Sigmoid colon (tissue), 7 donors: ENCODE measurements around the gene MEGF8. TPM values are rescaled to one million over a fixed set of nuclear protein-coding genes. Genes with fewer than 3 reads are reported as not detected.

ENCODE experiments used
- DNase-seq: peaks from one replicate; pipeline ENCODE4 v3.0.0-alpha.2; 2019
- H3K27ac ChIP-seq, 4 donors: fragments of 200-600 bp; sonication (generic); one replicate each; pipeline ENCODE4 v1.5.1; 2016 to 2019; ENCODE audit warnings: mild to moderate bottlenecking in 1 of 4
- H3K27me3 ChIP-seq, 3 donors: fragments of 200-600 bp; sonication (generic); one replicate each; pipeline ENCODE4 v1.5.1; 2019; ENCODE audit warnings: mild to moderate bottlenecking in 1 of 3
- H3K36me3 ChIP-seq, 4 donors: fragments of 200-600 bp; sonication (generic); one replicate each; pipeline ENCODE4 v1.5.1; 2016 to 2019
- H3K4me1 ChIP-seq, 4 donors: fragments of 200-600 bp; sonication (generic); one replicate each; pipeline ENCODE4 v1.5.1; 2017 to 2019
- H3K4me3 ChIP-seq, 4 donors: fragments of 200-600 bp; sonication (generic); one replicate each; pipeline ENCODE4 v1.5.1; 2017 to 2019; ENCODE audit warnings: mild to moderate bottlenecking in 2 of 4, moderate library complexity in 1 of 4
- H3K9me3 ChIP-seq, 4 donors: fragments of 200-600 bp in 3 of 4; sonication (generic) in 3 of 4; one replicate each; pipeline versions ENCODE4 v1.5.1 to v1.6.1; 2013 to 2019
- CTCF ChIP-seq, 4 experiments: fragments of 450-650 bp in 3 of 4; fragments of 200-600 bp in 1 of 4; IDR thresholded peaks; one replicate each; pipeline ENCODE4 v1.5.1; 2016 to 2019; ENCODE audit warnings: antibody characterized with exemption in 4 of 4, mild to moderate bottlenecking in 3 of 4, moderate library complexity in 2 of 4
- EP300 ChIP-seq, 4 donors: sonication (generic); formaldehyde crosslinking; IDR thresholded peaks; one replicate each; pipeline ENCODE4 v1.6.1; 2017; ENCODE audit warnings: antibody characterized with exemption in 4 of 4
- POLR2A ChIP-seq, 2 donors: fragments of 450-650 bp; IDR thresholded peaks; one replicate each; pipeline ENCODE4 v1.6.1; 2016; ENCODE audit warnings: antibody characterized with exemption in 2 of 2, mild to moderate bottlenecking in 2 of 2, moderate library complexity in 2 of 2
- POLR2AphosphoS5 ChIP-seq, 4 donors: sonication (generic); formaldehyde crosslinking; IDR thresholded peaks; one replicate each; pipeline ENCODE4 v1.6.1; 2017; ENCODE audit warnings: antibody characterized with exemption in 4 of 4
- WGBS, 2 donors: extraction: QIAGEN DNeasy Blood & Tissue Kit; methylation state at CpG; one replicate each; pipeline ENCODE4 v1.1.7; 2013; 5-methylcytosine and 5-hydroxymethylcytosine counted together
- intact Hi-C: fragments of 100-400 bp; cut with DNase I; formaldehyde crosslinking; loops from one replicate; pipeline ENCODE4 v1.15.1; 2023
- polyA plus RNA-seq, 3 donors: library from polyadenylated mRNA; stranded (reverse); fragments of 200-250 nt; gene quantifications; one replicate each; pipeline ENCODE4 v1.2.3, GENCODE V29; 2013
- total RNA-seq, 4 donors: library from RNA; depleted of rRNA; stranded (reverse); fragments of >200 nt; gene quantifications; one replicate each; pipeline ENCODE4 v1.1.0, GENCODE V29; 2016
- donor health status: healthy with polysubstance abuse.
- donor health status: Bipolar disorder and iron deficiency.
- donor health status: healthy.

Gene MEGF8
- total and polyA plus RNA-seq, 7 donors = 1.8 to 21.6 (median 5.9) TPM

DNA sequence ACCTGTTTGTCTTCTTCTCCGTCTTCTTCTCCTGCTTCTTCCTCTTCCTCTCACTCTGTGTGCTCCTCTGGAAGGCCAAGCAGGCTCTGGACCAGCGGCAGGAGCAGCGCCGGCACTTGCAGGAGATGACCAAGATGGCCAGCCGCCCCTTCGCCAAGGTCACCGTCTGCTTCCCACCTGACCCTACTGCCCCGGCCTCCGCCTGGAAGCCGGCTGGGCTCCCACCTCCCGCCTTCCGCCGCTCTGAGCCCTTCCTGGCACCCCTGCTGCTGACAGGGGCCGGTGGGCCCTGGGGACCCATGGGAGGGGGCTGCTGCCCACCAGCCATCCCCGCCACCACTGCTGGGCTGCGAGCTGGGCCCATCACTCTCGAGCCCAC lies 50.7 kb downstream of the MEGF8 start:
- TF ChIP-seq EP300 (IDR thresholded peaks at IDR 0.05) = no peak
- no peak for TF ChIP-seq POLR2AphosphoS5 (IDR thresholded peaks at IDR 0.05)
- no peak for TF ChIP-seq POLR2A (IDR thresholded peaks at IDR 0.05)
- Histone ChIP-seq H3K4me1 (no peaks in the 10 kb centered on the region), H3K36me3 (peaks cover 0 to 46% (median 6%) of the 10 kb centered on the region in 4 donors), H3K9me3 (no peaks in the 10 kb centered on the region), H3K27ac (no peak overlapping the region), H3K4me3 (no peak overlapping the region), H3K27me3 (no peaks in the 10 kb centered on the region)
- no peak for DNase-seq
- intact Hi-C loops = no loop called here
- 95 to 96% methylated on average over 17 of the region's 17 CpGs for whole genome bisulfite sequencing, 2 donors

DNA sequence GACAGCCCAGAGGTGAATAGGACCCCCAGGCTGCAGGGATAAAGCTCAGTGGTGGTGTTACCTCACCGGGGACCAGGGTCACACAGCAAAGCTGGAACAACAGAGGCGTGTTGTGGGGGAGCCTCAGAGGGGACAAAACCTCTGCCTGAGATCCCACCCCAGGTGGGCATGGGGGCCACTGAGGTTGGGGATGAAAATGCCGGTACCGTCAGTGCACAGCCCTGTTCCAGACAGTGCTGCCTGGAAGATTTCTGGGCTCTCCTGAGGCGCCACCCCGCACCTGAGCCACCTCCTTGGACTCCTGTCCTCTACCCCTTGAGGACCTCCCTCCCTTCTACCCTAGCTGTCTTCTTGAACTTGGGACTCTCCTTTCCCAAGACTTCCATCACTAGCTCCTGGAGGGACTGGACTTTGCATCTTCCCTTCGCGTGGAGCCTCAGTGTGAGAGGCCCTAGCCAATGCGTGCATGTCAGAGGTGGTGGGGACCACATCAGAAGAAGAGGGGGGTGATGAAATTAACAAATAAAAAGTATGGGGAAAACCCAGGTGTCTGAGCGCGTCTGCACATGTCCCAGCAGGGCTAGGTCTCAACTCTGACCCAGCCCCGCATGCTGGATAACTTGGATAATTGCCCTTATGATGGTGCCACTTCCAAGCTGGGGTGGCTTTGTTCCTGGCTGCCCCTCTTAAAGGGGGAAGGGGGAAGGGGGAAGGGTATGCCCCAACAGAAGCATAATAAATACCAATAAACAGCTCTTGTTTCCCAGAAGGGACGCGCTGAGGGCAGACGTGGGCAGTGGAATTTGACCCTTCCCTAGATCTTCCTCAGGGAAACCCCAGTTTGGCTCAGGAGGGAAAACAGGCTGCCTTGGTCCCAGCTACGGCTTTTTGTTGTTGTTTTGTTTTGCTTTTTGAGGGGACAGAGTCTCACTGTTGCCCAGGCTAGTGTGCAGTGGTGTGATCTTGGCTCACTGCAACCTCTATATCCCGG lies 53.1 kb downstream of the MEGF8 start:
- no peak overlapping the region for H3K4me3 ChIP-seq
- intact Hi-C loops = no loop called here
- no peaks in the 10 kb centered on the region for H3K9me3 ChIP-seq
- peaks cover 0 to 27% (median 5%) of the 10 kb centered on the region in 4 donors for H3K36me3 ChIP-seq
- DNase-seq = no peak
- 60 to 74% methylated on average over 17 of the region's 17 CpGs for WGBS, 2 donors
- TF ChIP-seq POLR2A (IDR thresholded peaks at IDR 0.05) = no peak
- no peak for TF ChIP-seq POLR2AphosphoS5 (IDR thresholded peaks at IDR 0.05)
- no peak for TF ChIP-seq EP300 (IDR thresholded peaks at IDR 0.05)
- TF ChIP-seq CTCF (IDR thresholded peaks at IDR 0.05) = no peak
- peaks cover 0 to 8% (median 0%) of the 10 kb centered on the region in 3 donors for H3K27me3 ChIP-seq
- H3K4me1 ChIP-seq = no peaks in the 10 kb centered on the region
- H3K27ac ChIP-seq = no peak overlapping the region

DNA sequence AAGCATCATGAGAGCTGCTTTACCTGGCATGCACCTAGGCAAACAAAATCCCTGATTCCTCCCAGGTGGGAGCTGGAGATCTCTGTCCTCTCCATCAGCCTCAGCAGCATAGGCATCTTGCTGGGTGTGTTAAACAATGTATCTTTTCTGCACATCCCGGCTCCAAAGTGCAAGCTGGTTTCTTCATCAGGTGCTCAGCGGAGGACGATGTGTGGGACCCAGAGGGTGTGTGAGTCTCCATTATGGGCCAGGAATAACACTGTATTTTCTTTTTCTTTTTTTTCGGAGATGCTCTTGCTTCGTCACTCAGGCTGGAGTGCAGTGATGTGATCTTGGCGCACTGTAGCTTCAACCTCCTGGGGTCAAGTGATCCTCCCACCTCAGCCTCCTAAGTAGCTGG lies 54.7 kb downstream of the MEGF8 start:
- Histone ChIP-seq H3K36me3 (peaks cover 0 to 16% (median 3%) of the 10 kb centered on the region in 4 donors), H3K4me1 (no peaks in the 10 kb centered on the region), H3K9me3 (no peaks in the 10 kb centered on the region), H3K27ac (no peak overlapping the region), H3K4me3 (no peak overlapping the region), H3K27me3 (peaks cover 0 to 16% (median 0%) of the 10 kb centered on the region in 3 donors)
- no peak for DNase-seq
- intact Hi-C loops = no loop called here
- TF ChIP-seq CTCF (IDR thresholded peaks at IDR 0.05) (no peak), EP300 (IDR thresholded peaks at IDR 0.05) (no peak), POLR2A (IDR thresholded peaks at IDR 0.05) (no peak), POLR2AphosphoS5 (IDR thresholded peaks at IDR 0.05) (no peak)
- WGBS, 2 donors = 70 to 82% methylated on average over 6 of the region's 6 CpGs

DNA sequence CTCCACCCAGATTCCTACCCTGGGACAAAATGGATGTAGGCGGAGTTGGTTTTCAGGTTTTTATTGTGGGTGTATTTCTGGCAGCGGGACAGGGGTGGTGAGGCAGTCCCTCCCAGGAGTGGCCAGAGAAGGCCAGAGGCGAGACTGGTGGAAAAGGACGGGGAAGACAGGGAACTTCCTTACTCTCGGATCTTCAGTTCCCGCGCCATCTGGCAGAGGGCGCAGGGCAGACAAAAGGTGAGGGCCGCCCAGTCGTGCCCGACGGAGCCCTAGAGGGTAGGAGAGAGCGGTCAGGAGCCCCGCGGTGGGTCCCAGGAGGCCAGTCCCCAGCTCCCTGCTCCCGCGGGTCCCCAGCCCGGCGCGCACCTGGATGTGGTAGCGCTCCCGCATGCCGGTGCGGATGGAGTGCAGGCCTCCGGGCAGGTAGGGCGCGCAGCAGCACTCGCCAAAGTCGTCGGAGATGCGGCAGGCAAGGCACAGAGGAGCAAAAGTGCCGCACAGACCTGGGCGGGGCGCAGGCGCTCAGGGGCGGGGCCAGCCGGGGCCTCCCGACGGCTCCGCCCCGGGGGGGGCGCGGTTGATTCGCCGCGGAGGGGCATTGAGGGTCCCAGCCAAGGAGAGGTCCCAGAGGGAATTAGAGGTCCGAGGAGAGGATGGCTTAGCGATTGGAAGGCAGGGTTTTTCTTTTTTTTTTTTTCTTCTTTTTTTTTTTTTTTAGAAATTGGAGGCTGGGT lies 61.7 kb downstream of the MEGF8 start:
- Histone ChIP-seq H3K4me1 (peaks cover 0 to 10% (median 7%) of the 10 kb centered on the region in 4 donors), H3K9me3 (no peaks in the 10 kb centered on the region), H3K36me3 (no peaks in the 10 kb centered on the region), H3K27me3 (peaks cover 19 to 78% (median 42%) of the 10 kb centered on the region in 3 donors), H3K27ac (peak overlapping the region in 1 of 4 donors; percentile 49), H3K4me3 (peak overlapping the region in 3 of 4 donors; percentile 29 to 46 (median 41))
- TF ChIP-seq CTCF (IDR thresholded peaks at IDR 0.05) = peak in 3 of 4 experiments; percentile 24 to 35 (median 29)
- TF ChIP-seq EP300 (IDR thresholded peaks at IDR 0.05) = no peak
- TF ChIP-seq POLR2A (IDR thresholded peaks at IDR 0.05) = no peak
- TF ChIP-seq POLR2AphosphoS5 (IDR thresholded peaks at IDR 0.05) = no peak
- 1 to 3% methylated on average over 48 of the region's 48 CpGs for WGBS, 2 donors
- intact Hi-C loops = no loop called here
- DNase-seq = peak; percentile 74
